Superior temporal gyrus (tissue), 1 donor: ENCODE measurements around the gene KATNB1.
"Not testable (repeated sequence)": the region's sequence is repeated elsewhere in the genome, so short reads cannot be mapped to it uniquely, and the experiment has no call there.

Source experiments
- DNase-seq: peaks from one replicate; pipeline ENCODE4 v3.0.0-alpha.2; 2016; ENCODE audit errors: extremely low spot score

KATNB1 gene

DNA sequence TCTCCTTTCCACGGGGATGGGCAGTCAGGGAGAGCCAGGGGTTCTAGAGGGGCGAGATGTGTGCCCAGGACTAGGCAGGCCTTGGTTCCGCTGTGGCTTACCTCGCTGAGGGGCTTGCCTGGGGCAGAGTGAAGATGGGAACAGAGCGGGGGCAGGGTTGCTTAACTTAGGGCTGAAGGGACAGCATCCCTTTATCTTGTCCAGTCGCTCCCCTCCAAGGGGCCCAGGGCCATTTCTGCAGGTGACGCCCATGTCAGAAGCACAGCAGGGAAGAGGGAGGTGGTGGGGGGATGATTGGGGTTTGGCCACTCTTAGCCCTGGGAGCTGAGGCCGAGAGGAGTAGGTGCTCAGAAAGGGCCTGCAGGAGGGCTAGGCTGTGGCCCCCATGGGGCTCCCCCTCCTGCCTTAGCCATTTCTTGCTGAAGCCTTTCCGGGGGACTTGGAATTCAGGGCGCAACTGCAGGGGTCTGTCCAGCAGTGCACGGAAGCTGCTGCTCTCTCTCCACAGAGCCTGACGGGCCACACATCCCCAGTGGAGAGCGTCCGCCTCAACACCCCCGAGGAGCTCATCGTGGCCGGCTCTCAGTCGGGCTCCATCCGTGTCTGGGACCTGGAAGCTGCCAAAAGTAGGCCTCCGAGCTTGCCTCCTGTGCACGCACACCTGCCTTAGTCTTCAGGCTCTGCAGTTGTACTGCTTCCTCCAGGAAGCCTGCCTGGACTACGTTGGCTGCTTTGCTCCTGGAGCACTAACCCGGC, 8.5 kb downstream of the KATNB1 start:
- no peak for DNase-seq

- DNase-seq = no peak
Observed at GRCh38 chr16:57744642-57744903, 9.0 kb downstream of the KATNB1 start.

DNA sequence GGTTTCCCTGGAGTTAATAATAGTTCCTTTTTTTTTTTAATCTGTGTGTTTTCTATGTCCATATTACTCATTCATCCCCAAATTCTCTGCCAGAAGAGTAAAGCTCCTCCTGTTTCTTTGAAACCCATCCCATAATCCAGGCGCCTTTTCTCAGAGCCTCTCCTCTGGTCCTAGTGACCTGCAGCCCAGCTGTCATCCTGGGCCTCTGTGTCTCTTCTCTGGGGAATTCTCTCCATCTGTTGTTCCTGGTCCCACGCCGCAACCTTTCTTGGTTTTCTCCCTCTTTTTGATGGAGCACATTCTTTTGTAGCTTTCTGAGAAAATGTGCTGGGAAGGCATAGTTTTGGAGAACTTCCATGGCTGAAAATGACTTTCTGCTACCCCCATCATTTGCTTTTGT, 10.2 kb downstream of the KATNB1 start:
- DNase-seq = no peak

DNA sequence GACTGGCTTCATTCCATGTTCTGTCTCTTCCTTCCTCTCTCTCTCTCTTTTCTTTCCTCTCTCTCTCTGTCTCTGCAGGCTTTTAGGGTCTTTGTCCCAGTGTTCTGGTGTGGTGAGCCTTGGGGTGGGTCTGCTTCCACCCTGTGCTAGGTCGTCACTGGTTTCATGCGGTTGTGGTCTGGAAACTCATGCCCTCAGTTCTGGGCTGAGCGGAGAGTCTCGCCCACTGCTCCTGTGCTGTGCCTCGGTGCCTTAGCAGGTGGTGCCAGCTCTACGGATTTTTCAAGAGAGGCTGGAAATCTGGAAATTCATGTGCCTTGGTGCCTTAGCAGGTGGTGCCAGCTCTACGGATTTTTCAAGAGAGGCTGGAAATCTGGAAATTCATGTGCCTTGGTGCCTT, 10.7 kb downstream of the KATNB1 start:
- DNase-seq = not testable (repeated sequence)

- DNase-seq = no peak
Observed at GRCh38 chr16:57747091-57747490, 11.5 kb downstream of the KATNB1 start.

GRCh38 chr16:57747496-57747895, 11.9 kb downstream of the KATNB1 start:
- DNase-seq = no peak

GRCh38 chr16:57747996-57748395, 12.4 kb downstream of the KATNB1 start:
- DNase-seq = no peak

- DNase-seq = no peak
Observed at GRCh38 chr16:57748596-57748995, 13.0 kb downstream of the KATNB1 start.

DNA sequence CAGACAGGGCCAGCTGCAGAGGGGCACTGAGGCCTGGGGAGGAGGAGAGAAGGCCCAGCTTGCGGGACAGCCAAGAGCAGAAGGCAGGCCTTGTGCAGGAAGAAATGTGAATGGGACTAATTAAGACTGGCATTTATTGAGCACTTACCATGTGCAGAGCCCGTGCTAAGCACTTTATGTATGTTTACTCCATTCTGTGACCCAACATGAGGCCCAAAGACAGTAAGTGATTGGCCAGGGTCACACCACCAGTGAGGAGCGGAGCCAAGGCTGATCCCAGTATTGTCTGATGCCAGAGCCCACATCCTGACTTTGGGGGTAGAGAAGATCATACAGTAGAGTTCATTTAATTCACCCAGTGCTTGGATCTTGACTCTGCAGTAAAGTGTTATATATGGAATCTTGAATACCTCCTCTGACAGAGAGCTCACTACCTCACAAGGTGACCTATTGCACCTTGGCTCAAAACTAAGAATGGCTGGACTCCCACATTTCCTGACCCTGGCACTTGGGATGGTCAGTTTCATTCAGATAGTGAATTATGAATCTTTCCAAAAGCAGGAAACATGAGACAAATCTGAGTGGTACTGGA, 13.6 kb downstream of the KATNB1 start:
- DNase-seq = no peak

DNA sequence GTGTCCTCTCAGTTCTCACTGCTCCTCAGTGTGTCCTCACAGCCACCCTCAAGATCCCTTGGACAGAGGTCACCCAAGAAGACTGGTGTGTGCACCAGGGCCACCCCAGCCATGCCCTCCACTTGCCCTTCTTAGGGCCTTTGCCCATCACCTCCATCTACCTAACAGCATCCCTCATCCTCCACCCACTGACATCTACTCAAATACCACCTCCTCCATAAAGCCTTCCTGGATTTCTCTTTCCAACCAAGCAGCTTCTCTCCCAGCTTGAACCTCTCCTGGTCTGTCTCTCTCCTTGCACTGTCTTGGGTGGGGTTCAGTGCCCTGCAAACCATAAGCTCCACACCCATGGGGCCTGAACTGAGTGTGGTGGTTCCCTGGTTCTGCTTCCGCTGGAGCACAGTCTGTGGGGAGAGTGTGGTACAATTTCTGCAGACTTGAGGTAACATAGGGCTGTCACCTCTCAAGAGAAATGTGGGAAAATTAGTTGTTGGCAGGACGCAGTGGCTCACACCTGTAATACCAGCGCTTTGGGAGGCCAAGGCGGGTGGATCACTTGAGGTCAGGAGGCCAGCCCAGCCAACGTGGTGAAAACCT, 14.4 kb downstream of the KATNB1 start:
- no peak for DNase-seq

GRCh38 chr16:57750796-57751538, 15.4 kb downstream of the KATNB1 start:
- no peak for DNase-seq

DNA sequence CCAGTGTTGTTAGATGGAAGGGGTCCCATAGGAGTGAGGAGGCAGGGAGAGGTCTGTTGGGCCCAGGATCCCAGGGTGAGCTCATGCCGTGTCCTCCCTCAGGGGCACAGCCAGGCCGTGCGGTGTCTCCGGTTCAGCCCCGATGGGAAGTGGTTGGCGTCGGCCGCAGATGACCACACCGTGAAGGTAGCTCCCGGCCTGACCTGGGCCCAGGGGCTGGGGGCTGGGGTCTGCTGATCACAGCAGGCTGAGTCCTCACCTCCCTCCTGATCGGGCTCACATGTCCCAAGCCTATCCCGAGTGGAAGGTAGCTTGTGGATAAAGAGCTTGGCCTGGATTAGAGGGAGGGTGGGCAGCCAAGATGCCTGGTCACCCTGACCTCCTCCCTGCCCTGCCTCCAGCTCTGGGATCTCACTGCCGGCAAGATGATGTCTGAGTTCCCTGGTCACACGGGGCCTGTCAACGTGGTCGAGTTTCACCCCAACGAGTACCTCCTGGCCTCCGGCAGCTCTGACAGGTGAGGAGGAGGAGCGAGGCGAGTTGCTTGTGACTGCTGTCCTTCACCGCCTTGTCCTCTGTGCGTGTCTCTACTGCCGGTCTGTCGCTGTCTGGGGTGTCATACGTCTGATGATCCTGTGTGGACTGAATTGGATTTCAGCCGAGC, 16.1 kb downstream of the KATNB1 start:
- DNase-seq = no peak

DNA sequence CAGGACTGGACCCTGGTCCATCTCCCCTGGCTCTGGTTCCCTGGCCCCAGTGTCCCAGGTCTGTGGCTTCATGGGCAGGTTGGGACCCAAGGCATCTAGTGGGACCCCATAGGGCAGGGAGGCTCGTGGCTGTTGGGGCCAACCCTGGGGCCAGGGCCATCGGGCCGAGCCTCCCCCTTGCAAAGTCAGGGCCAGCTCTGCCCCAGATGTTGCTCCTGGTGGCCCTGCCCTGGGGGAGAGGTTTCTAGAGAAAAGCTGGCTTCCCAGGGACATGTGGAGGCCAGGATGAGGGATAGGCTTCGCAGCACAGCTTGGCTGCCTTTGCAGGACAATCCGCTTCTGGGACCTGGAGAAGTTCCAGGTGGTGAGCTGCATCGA, 16.6 kb downstream of the KATNB1 start:
- DNase-seq = no peak

DNA sequence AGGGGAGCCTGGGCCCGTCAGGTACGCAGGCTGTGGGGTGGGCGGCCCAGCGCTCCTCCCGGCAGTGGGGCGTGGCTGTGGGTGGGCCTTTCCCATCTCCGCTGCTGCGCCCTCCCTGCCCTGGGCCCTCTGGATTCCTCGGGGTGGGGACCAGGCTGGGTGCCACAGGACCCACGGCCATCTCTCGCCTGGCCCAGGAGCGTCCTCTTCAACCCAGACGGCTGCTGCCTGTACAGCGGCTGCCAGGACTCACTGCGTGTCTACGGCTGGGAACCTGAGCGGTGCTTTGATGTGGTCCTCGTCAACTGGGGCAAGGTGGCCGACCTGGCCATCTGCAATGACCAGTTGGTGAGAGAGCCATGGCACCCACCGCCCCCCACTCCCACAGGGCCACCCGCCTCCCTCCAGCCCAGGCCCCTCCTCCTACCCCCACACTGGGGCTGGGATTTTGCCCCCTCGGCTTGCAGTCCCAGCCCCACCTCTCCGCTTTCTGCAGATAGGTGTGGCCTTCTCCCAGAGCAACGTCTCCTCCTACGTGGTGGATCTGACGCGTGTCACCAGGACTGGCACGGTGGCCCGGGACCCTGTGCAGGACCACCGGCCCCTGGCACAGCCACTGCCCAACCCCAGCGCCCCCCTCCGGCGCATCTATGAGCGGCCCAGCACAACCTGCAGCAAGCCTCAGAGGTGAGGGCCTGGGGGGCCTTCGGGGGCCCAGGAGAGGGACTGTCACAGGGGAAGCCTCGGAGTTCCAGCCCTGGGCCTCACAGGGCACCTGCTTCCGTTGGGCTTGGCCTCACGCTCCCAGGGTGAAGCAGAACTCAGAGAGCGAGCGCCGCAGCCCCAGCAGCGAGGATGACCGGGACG, 17.2 kb downstream of the KATNB1 start:
- no peak for DNase-seq

- DNase-seq = no peak
Observed at GRCh38 chr16:57753448-57754353, 18.1 kb downstream of the KATNB1 start.

GRCh38 chr16:57754354-57755060, 18.9 kb downstream of the KATNB1 start:
- DNase-seq = no peak

- DNase-seq = no peak
Observed at GRCh38 chr16:57755061-57755684, 19.6 kb downstream of the KATNB1 start.

- DNase-seq = no peak
Observed at GRCh38 chr16:57755726-57756423, 20.3 kb downstream of the KATNB1 start.
